ENCODE data around the gene TTI1.

DNA sequence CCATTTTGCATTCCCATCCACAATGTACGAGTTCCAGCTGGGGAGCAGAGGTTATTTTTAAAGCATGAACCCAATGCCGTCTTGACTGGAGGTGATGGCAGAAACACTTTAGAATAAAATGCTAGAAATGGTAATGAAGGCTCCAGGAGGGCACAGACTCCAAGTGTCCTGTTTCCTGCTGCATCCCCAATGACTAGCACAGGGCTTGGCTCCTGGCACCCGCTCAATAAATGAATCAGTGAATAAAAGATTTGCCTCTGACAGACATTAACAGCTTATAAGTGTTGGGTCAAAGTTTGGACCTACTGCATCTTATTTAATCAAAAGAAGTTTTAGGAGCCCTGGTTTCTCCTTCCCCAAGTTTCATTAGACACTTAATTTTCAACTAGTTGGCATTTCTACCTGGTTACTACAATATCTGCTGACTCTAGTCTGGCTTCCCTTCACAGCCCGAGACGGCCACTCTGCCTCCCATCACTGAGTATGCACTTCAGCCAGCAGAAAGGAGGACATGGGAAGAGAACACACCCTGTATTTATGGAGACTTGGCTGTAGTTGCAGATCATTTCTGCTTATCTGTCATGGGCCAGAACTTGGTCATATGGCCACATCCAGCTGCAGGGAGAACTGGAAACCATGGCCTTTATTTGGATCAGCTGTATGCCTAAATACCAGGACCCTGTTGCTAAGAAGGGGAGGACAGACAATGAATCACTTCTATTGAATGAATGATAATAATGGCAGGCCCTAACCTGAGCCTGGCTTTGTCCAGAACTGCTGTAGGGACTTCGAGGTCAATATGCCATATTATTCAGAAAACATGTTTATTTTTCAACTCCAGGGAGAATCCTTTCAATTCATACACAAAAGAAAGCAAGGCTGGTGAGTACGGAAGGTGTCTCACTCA lies 63.1 kb downstream of the TTI1 start:
- TF ChIP-seq, protein P1, sequence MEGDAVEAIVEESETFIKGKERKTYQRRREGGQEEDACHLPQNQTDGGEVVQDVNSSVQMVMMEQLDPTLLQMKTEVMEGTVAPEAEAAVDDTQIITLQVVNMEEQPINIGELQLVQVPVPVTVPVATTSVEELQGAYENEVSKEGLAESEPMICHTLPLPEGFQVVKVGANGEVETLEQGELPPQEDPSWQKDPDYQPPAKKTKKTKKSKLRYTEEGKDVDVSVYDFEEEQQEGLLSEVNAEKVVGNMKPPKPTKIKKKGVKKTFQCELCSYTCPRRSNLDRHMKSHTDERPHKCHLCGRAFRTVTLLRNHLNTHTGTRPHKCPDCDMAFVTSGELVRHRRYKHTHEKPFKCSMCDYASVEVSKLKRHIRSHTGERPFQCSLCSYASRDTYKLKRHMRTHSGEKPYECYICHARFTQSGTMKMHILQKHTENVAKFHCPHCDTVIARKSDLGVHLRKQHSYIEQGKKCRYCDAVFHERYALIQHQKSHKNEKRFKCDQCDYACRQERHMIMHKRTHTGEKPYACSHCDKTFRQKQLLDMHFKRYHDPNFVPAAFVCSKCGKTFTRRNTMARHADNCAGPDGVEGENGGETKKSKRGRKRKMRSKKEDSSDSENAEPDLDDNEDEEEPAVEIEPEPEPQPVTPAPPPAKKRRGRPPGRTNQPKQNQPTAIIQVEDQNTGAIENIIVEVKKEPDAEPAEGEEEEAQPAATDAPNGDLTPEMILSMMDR (IDR thresholded peaks at IDR 0.05; ENCODE audit: insufficient read depth, low read depth, low read length) = no peak
- TF ChIP-seq EZH2 (IDR thresholded peaks at IDR 0.05; ENCODE audit: insufficient read depth, low read length) = no peak
